ENCODE measurements around the gene DPCD.
A peak's percentile ranks its signal among the peaks of the same experiment; 100 is the strongest.

DPCD gene

DNA sequence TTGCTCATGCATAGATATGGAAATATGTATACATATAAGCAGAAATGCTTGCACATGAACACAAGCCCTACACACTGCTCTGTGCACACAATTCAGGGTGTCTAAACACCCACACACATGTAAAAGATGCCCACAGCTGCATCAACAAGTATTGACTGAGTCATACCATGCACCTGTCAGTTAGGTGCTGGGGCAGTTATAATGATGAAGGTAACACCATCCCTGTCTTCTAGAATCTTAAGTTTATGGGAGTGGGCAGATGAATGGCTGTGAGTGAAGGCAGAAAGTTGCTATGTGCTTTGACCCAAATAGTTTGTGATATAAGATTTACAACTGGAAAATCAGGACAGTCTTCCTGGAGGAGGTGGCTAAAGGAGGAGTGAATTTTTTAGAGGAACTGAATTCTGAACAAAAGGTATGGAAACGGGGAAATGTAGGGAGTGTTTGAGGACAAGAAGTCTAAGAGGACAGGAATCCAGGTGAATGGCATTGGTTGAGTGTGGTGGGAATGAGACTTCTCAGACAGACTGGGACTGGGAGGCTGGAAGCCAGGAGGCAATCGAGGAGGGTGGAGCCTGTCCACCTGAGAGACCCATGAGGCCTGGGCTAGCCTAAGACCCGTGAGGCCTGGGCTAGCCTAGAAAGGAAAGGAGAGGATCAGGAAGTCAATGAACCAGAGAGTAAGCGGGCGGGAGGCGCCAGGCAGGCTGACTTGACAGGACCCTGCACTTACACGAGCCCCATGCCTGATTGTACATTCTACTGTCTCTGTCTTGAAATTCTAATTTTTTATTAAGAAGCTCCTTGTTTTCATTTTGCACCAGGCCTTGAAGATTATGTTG lies 20.7 kb upstream of the DPCD start:
- Histone ChIP-seq H2AFZ (ENCODE audit: low read length) (no peak overlapping the region), H3K23ac (ENCODE audit: low read depth, low read length, poor library complexity) (no peak overlapping the region), H3K14ac (ENCODE audit: low read length) (no peak overlapping the region), H3K36me3 (replicated peaks in 1 of 2; ENCODE audit: control insufficient read depth in 2 of 2, insufficient read depth in 2 of 2, low read length in 2 of 2) (no peaks in the 10 kb centered on the region), H2BK120ac (ENCODE audit: low read depth, low read length) (no peak overlapping the region), H3K18ac (ENCODE audit: low read length) (no peak overlapping the region), H3K4me2 (ENCODE audit: insufficient read depth, low read length, poor library complexity, severe bottlenecking) (no peak overlapping the region), H3K9ac (ENCODE audit: low read depth, low read length, poor library complexity) (no peak overlapping the region), H2AK5ac (ENCODE audit: low read depth, low read length) (no peak overlapping the region), H3K79me1 (ENCODE audit: low read depth, low read length) (no peaks in the 10 kb centered on the region), H3K4ac (ENCODE audit: low read length) (no peak overlapping the region), H2BK12ac (ENCODE audit: low read length) (no peak overlapping the region), H3K4me1 (ENCODE audit: control insufficient read depth in 2 of 2, insufficient read depth in 1 of 2, low read depth in 1 of 2, low read length in 2 of 2) (peaks cover 8 to 16% of the 10 kb centered on the region in 2 donors), H3K27ac (replicated peaks; ENCODE audit: low read length) (no peak overlapping the region), H2BK5ac (ENCODE audit: low read length) (no peak overlapping the region), H3K27me3 (ENCODE audit: control insufficient read depth in 3 of 3, insufficient read depth in 3 of 3, low read depth in 1 of 3, low read length in 3 of 3) (peaks cover 0 to 84% (median 49%) of the 10 kb centered on the region in 3 experiments), H4K8ac (ENCODE audit: low read depth, low read length) (peak overlapping the region; percentile 52), H3K4me3 (ENCODE audit: low read length in 2 of 2) (no peak overlapping the region), H4K91ac (ENCODE audit: low read depth, low read length, poor library complexity) (no peak overlapping the region), H3K9me3 (replicated peaks in 1 of 2; ENCODE audit: control insufficient read depth in 2 of 2, insufficient read depth in 1 of 2, low read depth in 1 of 2, low read length in 2 of 2) (no peaks in the 10 kb centered on the region), H2BK15ac (ENCODE audit: low read length) (no peak overlapping the region)
- WGBS, 2 donors (ENCODE audit: extremely low coverage in 2 of 2, insufficient read length in 2 of 2, insufficient replicate concordance in 1 of 2): 100% methylated on average over 1 of the region's 7 CpGs; no CpG with 5 or more reads in 1 of the 2 donors
- no peak for DNase-seq (ENCODE audit: low spot score)

DNA sequence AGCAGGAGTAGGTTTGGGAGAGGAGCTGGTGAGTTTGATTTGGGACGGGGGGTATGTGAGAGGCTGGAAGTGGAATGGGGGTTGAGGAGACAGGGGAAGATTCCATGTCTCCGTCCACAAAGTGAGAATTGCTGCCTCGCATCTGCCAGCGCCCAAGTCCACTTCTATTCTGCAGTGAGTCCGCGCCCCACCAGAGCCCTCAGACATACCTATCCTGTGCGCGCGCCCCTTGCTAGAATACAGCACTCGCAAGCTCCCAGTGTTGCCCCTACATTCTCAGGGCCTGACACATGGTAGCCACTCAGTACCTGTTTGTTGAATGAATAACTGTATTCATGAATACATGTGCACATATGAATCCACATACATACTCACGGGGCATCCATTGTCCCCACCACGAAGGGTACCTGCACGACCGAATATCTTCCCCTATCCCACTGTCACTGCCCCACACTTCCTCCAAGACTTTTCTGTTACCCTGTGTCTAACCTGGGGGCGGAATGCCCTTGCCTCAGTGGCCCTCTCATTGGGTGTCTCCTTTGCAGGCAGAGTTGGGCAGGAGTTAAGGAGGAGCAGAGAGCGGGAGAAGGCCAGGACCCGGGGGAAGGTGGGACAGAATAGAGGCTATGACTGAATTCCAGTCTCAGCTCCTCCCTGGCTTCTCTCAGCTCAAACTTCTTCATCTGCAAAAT lies 19.9 kb upstream of the DPCD start:
- Histone ChIP-seq H3K18ac (ENCODE audit: low read length) (no peak overlapping the region), H3K23ac (ENCODE audit: low read depth, low read length, poor library complexity) (no peak overlapping the region), H2AK5ac (ENCODE audit: low read depth, low read length) (no peak overlapping the region), H2BK5ac (ENCODE audit: low read length) (no peak overlapping the region), H3K14ac (ENCODE audit: low read length) (no peak overlapping the region), H3K9me3 (replicated peaks in 1 of 2; ENCODE audit: control insufficient read depth in 2 of 2, insufficient read depth in 1 of 2, low read depth in 1 of 2, low read length in 2 of 2) (peaks cover 3 to 5% of the 10 kb centered on the region in 2 donors), H3K4ac (ENCODE audit: low read length) (no peak overlapping the region), H3K4me3 (ENCODE audit: low read length in 2 of 2) (no peak overlapping the region), H3K27me3 (ENCODE audit: control insufficient read depth in 3 of 3, insufficient read depth in 3 of 3, low read depth in 1 of 3, low read length in 3 of 3) (peaks cover 0 to 85% (median 49%) of the 10 kb centered on the region in 3 experiments), H3K4me1 (ENCODE audit: control insufficient read depth in 2 of 2, insufficient read depth in 1 of 2, low read depth in 1 of 2, low read length in 2 of 2) (peaks cover 8 to 16% of the 10 kb centered on the region in 2 donors), H4K91ac (ENCODE audit: low read depth, low read length, poor library complexity) (no peak overlapping the region), H4K8ac (ENCODE audit: low read depth, low read length) (no peak overlapping the region), H3K27ac (replicated peaks; ENCODE audit: low read length) (no peak overlapping the region), H3K36me3 (replicated peaks in 1 of 2; ENCODE audit: control insufficient read depth in 2 of 2, insufficient read depth in 2 of 2, low read length in 2 of 2) (no peaks in the 10 kb centered on the region), H2BK15ac (ENCODE audit: low read length) (no peak overlapping the region), H2BK12ac (ENCODE audit: low read length) (no peak overlapping the region), H2BK120ac (ENCODE audit: low read depth, low read length) (no peak overlapping the region), H2AFZ (ENCODE audit: low read length) (no peak overlapping the region), H3K4me2 (ENCODE audit: insufficient read depth, low read length, poor library complexity, severe bottlenecking) (no peak overlapping the region), H3K9ac (ENCODE audit: low read depth, low read length, poor library complexity) (no peak overlapping the region), H3K79me1 (ENCODE audit: low read depth, low read length) (no peaks in the 10 kb centered on the region)
- 100% methylated on average over 1 of the region's 17 CpGs; no CpG with 5 or more reads in 1 of the 2 donors for WGBS, 2 donors (ENCODE audit: extremely low coverage in 2 of 2, insufficient read length in 2 of 2, insufficient replicate concordance in 1 of 2)
- no peak for DNase-seq (ENCODE audit: low spot score)

- Histone ChIP-seq H4K8ac (ENCODE audit: low read depth, low read length) (no peak overlapping the region), H3K27me3 (ENCODE audit: control insufficient read depth in 3 of 3, insufficient read depth in 3 of 3, low read depth in 1 of 3, low read length in 3 of 3) (peaks cover 0 to 76% (median 49%) of the 10 kb centered on the region in 3 experiments), H2BK120ac (ENCODE audit: low read depth, low read length) (no peak overlapping the region), H3K27ac (replicated peaks; ENCODE audit: low read length) (no peak overlapping the region), H3K4me2 (ENCODE audit: insufficient read depth, low read length, poor library complexity, severe bottlenecking) (peak overlapping the region; percentile 87), H3K18ac (ENCODE audit: low read length) (peak overlapping the region; percentile 90), H3K79me1 (ENCODE audit: low read depth, low read length) (no peaks in the 10 kb centered on the region), H4K91ac (ENCODE audit: low read depth, low read length, poor library complexity) (no peak overlapping the region), H3K9ac (ENCODE audit: low read depth, low read length, poor library complexity) (peak overlapping the region; percentile 8), H3K4me3 (ENCODE audit: low read length in 2 of 2) (peak overlapping the region in 1 of 2 donors; percentile 73), H2BK15ac (ENCODE audit: low read length) (no peak overlapping the region), H3K9me3 (replicated peaks in 1 of 2; ENCODE audit: control insufficient read depth in 2 of 2, insufficient read depth in 1 of 2, low read depth in 1 of 2, low read length in 2 of 2) (peaks cover 3 to 7% of the 10 kb centered on the region in 2 donors), H3K4me1 (ENCODE audit: control insufficient read depth in 2 of 2, insufficient read depth in 1 of 2, low read depth in 1 of 2, low read length in 2 of 2) (peaks cover 8 to 16% of the 10 kb centered on the region in 2 donors), H3K23ac (ENCODE audit: low read depth, low read length, poor library complexity) (peak overlapping the region; percentile 45), H2AFZ (ENCODE audit: low read length) (peak overlapping the region; percentile 55), H3K14ac (ENCODE audit: low read length) (no peak overlapping the region), H3K36me3 (replicated peaks in 1 of 2; ENCODE audit: control insufficient read depth in 2 of 2, insufficient read depth in 2 of 2, low read length in 2 of 2) (no peaks in the 10 kb centered on the region), H2BK5ac (ENCODE audit: low read length) (no peak overlapping the region), H2BK12ac (ENCODE audit: low read length) (no peak overlapping the region), H2AK5ac (ENCODE audit: low read depth, low read length) (no peak overlapping the region), H3K4ac (ENCODE audit: low read length) (peak overlapping the region; percentile 28)
- no peak for DNase-seq (ENCODE audit: low spot score)
- no CpG with 5 or more reads among the region's 11 CpGs for WGBS, 2 donors (ENCODE audit: extremely low coverage in 2 of 2, insufficient read length in 2 of 2, insufficient replicate concordance in 1 of 2)
Measured at GRCh38 chr10:101569323-101569621, 18.8 kb upstream of the DPCD start.
